Measurements from ENCODE around the gene CTNNBL1.

- TF ChIP-seq, protein P1, sequence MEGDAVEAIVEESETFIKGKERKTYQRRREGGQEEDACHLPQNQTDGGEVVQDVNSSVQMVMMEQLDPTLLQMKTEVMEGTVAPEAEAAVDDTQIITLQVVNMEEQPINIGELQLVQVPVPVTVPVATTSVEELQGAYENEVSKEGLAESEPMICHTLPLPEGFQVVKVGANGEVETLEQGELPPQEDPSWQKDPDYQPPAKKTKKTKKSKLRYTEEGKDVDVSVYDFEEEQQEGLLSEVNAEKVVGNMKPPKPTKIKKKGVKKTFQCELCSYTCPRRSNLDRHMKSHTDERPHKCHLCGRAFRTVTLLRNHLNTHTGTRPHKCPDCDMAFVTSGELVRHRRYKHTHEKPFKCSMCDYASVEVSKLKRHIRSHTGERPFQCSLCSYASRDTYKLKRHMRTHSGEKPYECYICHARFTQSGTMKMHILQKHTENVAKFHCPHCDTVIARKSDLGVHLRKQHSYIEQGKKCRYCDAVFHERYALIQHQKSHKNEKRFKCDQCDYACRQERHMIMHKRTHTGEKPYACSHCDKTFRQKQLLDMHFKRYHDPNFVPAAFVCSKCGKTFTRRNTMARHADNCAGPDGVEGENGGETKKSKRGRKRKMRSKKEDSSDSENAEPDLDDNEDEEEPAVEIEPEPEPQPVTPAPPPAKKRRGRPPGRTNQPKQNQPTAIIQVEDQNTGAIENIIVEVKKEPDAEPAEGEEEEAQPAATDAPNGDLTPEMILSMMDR (IDR thresholded peaks at IDR 0.05), result no peak
- TF ChIP-seq ZFX (IDR thresholded peaks at IDR 0.05; ENCODE audit: borderline replicate concordance), result no peak
Observed at GRCh38 chr20:37736132-37736531, 42.3 kb downstream of the CTNNBL1 start.
